Hepatocyte (in vitro differentiated cells): ENCODE measurements around the gene P4HTM. TPM values are rescaled to one million over a fixed set of nuclear protein-coding genes. Genes with fewer than 3 reads are reported as not detected.

Experiments
- DNase-seq: peaks from one replicate; pipeline ENCODE4 v3.0.0-alpha.2; 2016; ENCODE audit warnings: low spot score
- H2AFZ ChIP-seq: fragments of 200-600 bp; sonication (generic); 2 replicates; pipeline ENCODE4 v1.6.0; 2016; ENCODE audit warnings: antibody characterized with exemption, mild to moderate bottlenecking
- H3K27ac ChIP-seq: fragments of 200-600 bp; sonication (generic); 2 replicates; pipeline ENCODE4 v1.5.1; 2016; ENCODE audit warnings: mild to moderate bottlenecking
- H3K27me3 ChIP-seq: fragments of 200-600 bp; sonication (generic); 2 replicates; pipeline ENCODE4 v1.6.1; 2016
- H3K36me3 ChIP-seq: fragments of 200-600 bp; sonication (generic); replicated peaks from 2 replicates; pipeline ENCODE4 v1.5.1; 2016; ENCODE audit warnings: low read depth; ENCODE audit not compliant: insufficient read depth
- H3K4me1 ChIP-seq: fragments of 200-600 bp; sonication (generic); 2 replicates; pipeline ENCODE4 v1.5.1; 2016; ENCODE audit warnings: mild to moderate bottlenecking, moderate library complexity; ENCODE audit not compliant: insufficient read depth
- H3K4me2 ChIP-seq: fragments of 200-600 bp; sonication (generic); 2 replicates; pipeline ENCODE4 v1.6.0; 2016
- H3K4me3 ChIP-seq: fragments of 200-600 bp; sonication (generic); 2 replicates; pipeline ENCODE4 v1.5.1; 2016; ENCODE audit warnings: mild to moderate bottlenecking
- H3K79me2 ChIP-seq: fragments of 200-600 bp; sonication (generic); 2 replicates; pipeline ENCODE4 v1.6.0; 2017; ENCODE audit warnings: mild to moderate bottlenecking
- H3K9me2 ChIP-seq: fragments of 200-600 bp; sonication (generic); replicated peaks from 2 replicates; pipeline ENCODE4 v1.6.0; 2017; ENCODE audit warnings: mild to moderate bottlenecking; ENCODE audit not compliant: insufficient read depth
- H3K9me3 ChIP-seq: fragments of 200-600 bp; sonication (generic); 2 replicates; pipeline ENCODE4 v1.5.1; 2016; ENCODE audit warnings: low read depth, mild to moderate bottlenecking
- H4K20me1 ChIP-seq: fragments of 200-600 bp; sonication (generic); 2 replicates; pipeline ENCODE4 v1.6.0; 2016; ENCODE audit warnings: mild to moderate bottlenecking; ENCODE audit not compliant: insufficient read depth, poor library complexity, severe bottlenecking
- CTCF ChIP-seq: fragments of 200-600 bp; sonication (generic); IDR thresholded peaks from 2 replicates; pipeline ENCODE4 v1.5.1; 2016; ENCODE audit warnings: antibody characterized with exemption, mild to moderate bottlenecking; ENCODE audit not compliant: poor library complexity
- EZH2 ChIP-seq: fragments of 200-600 bp; sonication (generic); IDR thresholded peaks from 2 replicates; pipeline ENCODE4 v1.6.1; 2016; ENCODE audit warnings: antibody characterized with exemption, mild to moderate bottlenecking, borderline replicate concordance
- EZH2phosphoT487 ChIP-seq: fragments of 200-600 bp; sonication (generic); IDR thresholded peaks from one replicate; pipeline ENCODE4 v1.6.1; 2018; ENCODE audit warnings: antibody characterized with exemption, mild to moderate bottlenecking, low read depth, moderate library complexity; ENCODE audit not compliant: unreplicated experiment, severe bottlenecking
- WGBS: methylation state at CpG from one replicate; pipeline ENCODE4 v1.1.6; 2016; ENCODE audit warnings: low lambda C conversion rate; ENCODE audit errors: missing lambda C conversion rate; 5-methylcytosine and 5-hydroxymethylcytosine counted together
- polyA plus RNA-seq: library from polyadenylated mRNA; unstranded; fragments of >200 nt; fragmentation: Nextera tagmentation; extraction: Ambion mirVana; gene quantifications from 2 replicates; pipeline ENCODE4 v1.2.1, GENCODE V29; 2016
- total RNA-seq: library from RNA; depleted of rRNA; stranded (reverse); fragments of >200 nt; gene quantifications from 2 replicates; pipeline ENCODE4 v1.2.3, GENCODE V29; 2014

Gene P4HTM
- total and polyA plus RNA-seq, 2 experiments from 2014 or later, result 42.5 to 85.3 TPM

- no peaks in the 10 kb centered on the region for H3K9me3 ChIP-seq
- TF ChIP-seq EZH2 (no peak), EZH2phosphoT487 (no peak), CTCF (no peak)
- H3K79me2 ChIP-seq, result peaks cover 62% of the 10 kb centered on the region
- no peak overlapping the region for H3K4me2 ChIP-seq
- H3K4me1 ChIP-seq, result peaks cover 25% of the 10 kb centered on the region
- H2AFZ ChIP-seq, result no peak overlapping the region
- no peaks in the 10 kb centered on the region for H3K9me2 ChIP-seq
- no peaks in the 10 kb centered on the region for H4K20me1 ChIP-seq
- H3K27ac ChIP-seq, result no peak overlapping the region
- H3K36me3 ChIP-seq, result no peaks in the 10 kb centered on the region
- no peaks in the 10 kb centered on the region for H3K27me3 ChIP-seq
- WGBS, result 90% methylated on average over 13 of the region's 13 CpGs
- no peak for DNase-seq
- no peak overlapping the region for H3K4me3 ChIP-seq
Observed at GRCh38 chr3:49025005-49025792, 35.2 kb downstream of the P4HTM start.

GRCh38 chr3:49025793-49026520, 35.9 kb downstream of the P4HTM start:
- Histone ChIP-seq H3K4me2 (no peak overlapping the region), H3K4me3 (no peak overlapping the region), H3K9me3 (no peaks in the 10 kb centered on the region), H3K27ac (no peak overlapping the region), H4K20me1 (no peaks in the 10 kb centered on the region), H3K9me2 (no peaks in the 10 kb centered on the region), H3K79me2 (peaks cover 54% of the 10 kb centered on the region), H3K36me3 (no peaks in the 10 kb centered on the region), H3K27me3 (no peaks in the 10 kb centered on the region), H2AFZ (no peak overlapping the region), H3K4me1 (peaks cover 21% of the 10 kb centered on the region)
- no peak for TF ChIP-seq EZH2phosphoT487
- TF ChIP-seq CTCF, result no peak
- TF ChIP-seq EZH2, result no peak
- WGBS, result 96% methylated on average over 8 of the region's 8 CpGs
- no peak for DNase-seq

- no peak for DNase-seq
- Histone ChIP-seq H3K79me2 (peaks cover 54% of the 10 kb centered on the region), H4K20me1 (no peaks in the 10 kb centered on the region), H3K4me2 (no peak overlapping the region), H3K9me2 (no peaks in the 10 kb centered on the region), H3K27ac (no peak overlapping the region), H3K9me3 (no peaks in the 10 kb centered on the region), H3K4me3 (no peak overlapping the region), H2AFZ (no peak overlapping the region), H3K36me3 (no peaks in the 10 kb centered on the region), H3K27me3 (no peaks in the 10 kb centered on the region), H3K4me1 (peaks cover 21% of the 10 kb centered on the region)
- TF ChIP-seq CTCF, result no peak
- TF ChIP-seq EZH2phosphoT487, result no peak
- no peak for TF ChIP-seq EZH2
- WGBS, result 97% methylated on average over 3 of the region's 3 CpGs
Observed at GRCh38 chr3:49026536-49026935, 36.5 kb downstream of the P4HTM start.
